PFSK-1 (cell line): Measurements from ENCODE around the gene NBEA.

Source experiments
- FOXP2 ChIP-seq: optimal IDR thresholded peaks from 2 replicates; pipeline ENCODE3; 2011; ENCODE audit warnings: borderline replicate concordance, control low read depth, inconsistent platforms; ENCODE audit not compliant: insufficient read depth; ENCODE audit errors: extremely low read length, extremely low read depth
- POLR2AphosphoS5 ChIP-seq: IDR thresholded peaks from 2 replicates; pipeline ENCODE4 v1.6.1; 2012; ENCODE audit warnings: low read depth, mild to moderate bottlenecking, control low read depth, low read length, moderate library complexity
- REST ChIP-seq, 2 experiments: IDR thresholded peaks; 2 replicates each; pipeline versions ENCODE4 v1.6.1 to v1.8.0; 2011 to 2012; ENCODE audit warnings: low read depth in 2 of 2, low read length in 2 of 2, control low read depth in 1 of 2, inconsistent platforms in 1 of 2, mild to moderate bottlenecking in 1 of 2, moderate library complexity in 1 of 2; ENCODE audit not compliant: insufficient read depth in 1 of 2
- SIN3A ChIP-seq: IDR thresholded peaks from 2 replicates; pipeline ENCODE4 v1.6.1; 2012; ENCODE audit warnings: mild to moderate bottlenecking, low read length, moderate library complexity, borderline replicate concordance; ENCODE audit not compliant: insufficient read depth
- TAF1 ChIP-seq: IDR thresholded peaks from 2 replicates; pipeline ENCODE4 v1.6.1; 2012; ENCODE audit warnings: low read length, control low read depth, borderline replicate concordance; ENCODE audit not compliant: insufficient read depth

The NBEA gene

GRCh38 chr13:35393886-35394285 is 451.8 kb downstream of the NBEA start:
- TF ChIP-seq TAF1: no peak
- TF ChIP-seq REST (IDR thresholded peaks at IDR 0.05; ENCODE audit: insufficient read depth in 1 of 2, low read depth in 2 of 2, low read length in 2 of 2): no peak

GRCh38 chr13:35411059-35411744 is 469.1 kb downstream of the NBEA start:
- no peak for TF ChIP-seq POLR2AphosphoS5
- no peak for TF ChIP-seq SIN3A
- TF ChIP-seq FOXP2: no peak
- TF ChIP-seq REST (IDR thresholded peaks at IDR 0.05; ENCODE audit: insufficient read depth in 1 of 2, low read depth in 2 of 2, low read length in 2 of 2): no peak
- TF ChIP-seq TAF1: no peak

- TF ChIP-seq FOXP2 (no peak), TAF1 (no peak), SIN3A (no peak), POLR2AphosphoS5 (no peak), REST (IDR thresholded peaks at IDR 0.05; ENCODE audit: insufficient read depth in 1 of 2, low read depth in 2 of 2, low read length in 2 of 2) (no peak)
These were observed 506.4 kb downstream of the NBEA start for GRCh38 chr13:35448465-35448864.

- TF ChIP-seq POLR2AphosphoS5: no peak
- no peak for TF ChIP-seq REST (IDR thresholded peaks at IDR 0.05; ENCODE audit: insufficient read depth in 1 of 2, low read depth in 2 of 2, low read length in 2 of 2)
- TF ChIP-seq FOXP2: no peak
- TF ChIP-seq SIN3A: no peak
- no peak for TF ChIP-seq TAF1
These were observed 507.8 kb downstream of the NBEA start for GRCh38 chr13:35449821-35450220.

GRCh38 chr13:35455022-35455421 is 513.0 kb downstream of the NBEA start:
- TF ChIP-seq SIN3A: no peak
- no peak for TF ChIP-seq POLR2AphosphoS5
- no peak for TF ChIP-seq FOXP2
- no peak for TF ChIP-seq TAF1
- TF ChIP-seq REST (IDR thresholded peaks at IDR 0.05; ENCODE audit: insufficient read depth in 1 of 2, low read depth in 2 of 2, low read length in 2 of 2): no peak
